Raji (cell line): Measurements from ENCODE around the gene SPDEF.

Experiments used
- POLR2A ChIP-seq: IDR thresholded peaks from 2 replicates; pipeline ENCODE4 v1.6.1; 2011; ENCODE audit warnings: low read depth, low read length, control low read depth; ENCODE audit not compliant: insufficient read depth

The SPDEF gene

DNA sequence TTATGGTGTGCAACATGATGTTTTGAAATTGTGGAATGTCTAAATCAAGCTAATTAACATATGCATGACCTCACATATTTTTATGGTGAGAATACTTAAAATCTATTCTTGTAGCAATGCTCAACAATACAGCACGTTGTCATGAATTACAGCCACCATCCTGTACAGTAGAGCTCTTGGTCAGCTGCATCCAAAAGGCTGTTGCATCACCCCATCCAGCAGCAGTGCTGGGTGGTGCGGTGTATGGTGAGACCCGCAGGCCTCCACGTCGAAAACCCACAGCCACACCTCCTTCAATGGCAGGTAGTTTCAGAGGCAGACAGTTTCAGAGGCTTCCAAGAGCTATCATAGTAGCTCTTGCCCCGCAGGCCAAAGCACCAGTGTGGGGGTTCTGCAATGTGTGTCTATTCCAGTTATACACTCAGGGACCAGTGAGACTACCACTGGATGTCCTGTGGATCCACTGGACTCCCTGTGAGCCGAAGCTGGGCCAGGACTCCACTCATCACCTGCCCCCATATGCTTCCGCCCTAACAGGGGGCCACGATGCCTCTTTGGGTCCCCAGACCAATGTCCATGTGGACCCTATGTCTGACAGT lies 66.8 kb downstream of the SPDEF start:
- no peak for TF ChIP-seq POLR2A
